Omental fat pad (tissue), 4 donors: Measurements from ENCODE around the gene SH2B2. TPM values are rescaled to one million over a fixed set of nuclear protein-coding genes. Genes with fewer than 3 reads are reported as not detected.
A peak's percentile ranks its signal among the peaks of the same experiment; 100 is the strongest.

ENCODE experiments used
- ATAC-seq: fragments of 150-250 bp; one replicate; pipeline ENCODE4 v1.9.1; 2016; ENCODE audit warnings: mild to moderate bottlenecking, moderate library complexity; ENCODE audit not compliant: low FRiP score
- DNase-seq: peaks from one replicate; pipeline ENCODE4 v3.0.0-alpha.2; 2019; ENCODE audit warnings: low spot score
- total RNA-seq, 4 donors: library from RNA; depleted of rRNA; stranded (reverse); fragments of >200 nt; gene quantifications; one replicate each; pipeline ENCODE4 v1.1.0, GENCODE V29; 2016
- TF ChIP-seq, protein P1 (sequence below), 3 donors: fragments of 450-650 bp; IDR thresholded peaks; one replicate each; pipeline ENCODE4 v1.5.1; 2016 to 2017; ENCODE audit warnings: antibody characterized with exemption in 3 of 3, mild to moderate bottlenecking in 3 of 3, moderate library complexity in 2 of 3

Gene SH2B2
- total RNA-seq, 4 donors from 2014 or later, result 2.8 to 21.3 (median 6.3) TPM

DNA sequence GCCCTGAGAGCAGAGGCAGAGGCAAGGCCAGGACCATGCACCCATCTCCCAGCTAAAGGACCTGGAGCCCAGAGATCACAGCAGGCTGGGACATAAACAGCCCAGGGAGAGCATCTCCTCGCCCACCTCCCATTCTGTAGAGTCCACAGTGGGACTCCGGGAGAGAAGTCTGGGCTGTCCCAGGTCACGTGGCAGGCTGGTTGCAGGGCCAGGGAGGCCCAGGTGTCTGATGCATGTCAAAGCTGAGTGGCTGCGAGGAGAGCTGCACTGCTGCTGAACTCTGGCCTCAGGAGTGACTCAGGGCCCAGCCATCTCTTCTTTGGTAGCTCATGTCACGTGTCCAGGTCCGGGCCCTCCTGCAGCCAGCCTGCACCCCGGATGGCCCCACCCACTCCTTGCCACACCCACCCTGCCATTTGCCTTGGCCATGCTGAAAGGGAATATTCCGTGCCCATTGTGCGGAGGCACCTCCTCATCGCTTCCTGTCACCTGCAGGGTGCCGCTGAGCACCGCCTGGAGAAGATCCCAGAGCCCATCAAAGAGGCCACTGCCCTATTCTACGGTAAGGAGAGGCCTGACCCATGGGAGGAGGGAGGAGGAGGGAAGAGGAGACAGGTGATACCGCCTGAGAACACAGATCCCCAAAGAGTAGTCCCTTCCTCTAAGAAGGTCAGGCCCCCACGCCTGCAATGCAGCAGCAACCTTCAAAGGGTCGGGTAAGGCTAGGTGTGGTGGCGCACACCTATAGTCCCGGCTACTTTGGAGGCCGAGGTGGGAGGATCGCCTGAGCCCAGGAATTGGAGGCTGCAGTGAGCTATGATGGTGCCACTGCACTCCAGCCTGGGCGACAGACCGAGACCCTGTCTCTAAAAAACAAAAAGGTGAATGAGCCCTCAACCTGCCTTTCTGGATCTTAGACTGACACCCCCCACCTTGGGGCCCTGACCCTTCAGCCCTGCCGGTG lies 12.6 kb upstream of the SH2B2 start:
- DNase-seq (no peak), ATAC-seq (no peak)
- TF ChIP-seq, protein P1, sequence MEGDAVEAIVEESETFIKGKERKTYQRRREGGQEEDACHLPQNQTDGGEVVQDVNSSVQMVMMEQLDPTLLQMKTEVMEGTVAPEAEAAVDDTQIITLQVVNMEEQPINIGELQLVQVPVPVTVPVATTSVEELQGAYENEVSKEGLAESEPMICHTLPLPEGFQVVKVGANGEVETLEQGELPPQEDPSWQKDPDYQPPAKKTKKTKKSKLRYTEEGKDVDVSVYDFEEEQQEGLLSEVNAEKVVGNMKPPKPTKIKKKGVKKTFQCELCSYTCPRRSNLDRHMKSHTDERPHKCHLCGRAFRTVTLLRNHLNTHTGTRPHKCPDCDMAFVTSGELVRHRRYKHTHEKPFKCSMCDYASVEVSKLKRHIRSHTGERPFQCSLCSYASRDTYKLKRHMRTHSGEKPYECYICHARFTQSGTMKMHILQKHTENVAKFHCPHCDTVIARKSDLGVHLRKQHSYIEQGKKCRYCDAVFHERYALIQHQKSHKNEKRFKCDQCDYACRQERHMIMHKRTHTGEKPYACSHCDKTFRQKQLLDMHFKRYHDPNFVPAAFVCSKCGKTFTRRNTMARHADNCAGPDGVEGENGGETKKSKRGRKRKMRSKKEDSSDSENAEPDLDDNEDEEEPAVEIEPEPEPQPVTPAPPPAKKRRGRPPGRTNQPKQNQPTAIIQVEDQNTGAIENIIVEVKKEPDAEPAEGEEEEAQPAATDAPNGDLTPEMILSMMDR (IDR thresholded peaks at IDR 0.05), result no peak

DNA sequence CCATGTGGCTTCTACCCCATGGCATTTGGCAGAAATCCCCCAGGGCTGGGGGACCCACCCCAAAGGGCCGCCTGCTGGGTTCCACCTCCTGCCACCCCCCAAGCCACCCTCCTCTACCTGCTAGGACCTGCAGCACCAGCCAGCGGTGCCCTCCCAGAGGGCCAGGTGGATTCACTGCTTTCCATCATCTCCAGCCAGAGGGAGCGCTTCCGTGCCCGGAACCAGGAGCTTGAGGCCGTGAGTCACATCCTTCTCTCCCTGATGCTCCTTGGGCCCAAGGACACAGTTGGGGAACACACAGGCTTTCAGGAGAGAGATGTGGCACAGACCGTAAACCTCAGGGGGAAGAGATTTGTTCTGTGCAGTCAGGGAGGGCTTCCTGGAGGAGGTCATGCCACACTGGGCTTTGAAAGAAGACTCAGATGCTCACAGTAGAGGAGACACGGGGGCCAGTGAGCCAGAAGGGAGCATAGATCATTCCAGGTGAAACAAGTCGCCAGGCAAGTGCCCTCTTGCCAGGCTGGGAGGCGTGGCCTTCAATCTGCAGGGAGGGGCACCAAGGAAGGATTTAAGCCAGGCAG lies 11.5 kb upstream of the SH2B2 start:
- no peak for ATAC-seq
- TF ChIP-seq, protein P1 (IDR thresholded peaks at IDR 0.05), result no peak

GRCh38 chr7:102277901-102278300 lies 8.8 kb upstream of the SH2B2 start:
- ATAC-seq (no peak), DNase-seq (no peak)
- TF ChIP-seq, protein P1 (IDR thresholded peaks at IDR 0.05), result no peak

More for the DNA sequence above, 11.5 kb upstream of the SH2B2 start:
- no peak for DNase-seq

- TF ChIP-seq, protein P1 (IDR thresholded peaks at IDR 0.05), result no peak
- no peak for DNase-seq
- peak; percentile 47 for ATAC-seq
These were observed 6.9 kb upstream of the SH2B2 start for GRCh38 chr7:102279537-102280400.

DNA sequence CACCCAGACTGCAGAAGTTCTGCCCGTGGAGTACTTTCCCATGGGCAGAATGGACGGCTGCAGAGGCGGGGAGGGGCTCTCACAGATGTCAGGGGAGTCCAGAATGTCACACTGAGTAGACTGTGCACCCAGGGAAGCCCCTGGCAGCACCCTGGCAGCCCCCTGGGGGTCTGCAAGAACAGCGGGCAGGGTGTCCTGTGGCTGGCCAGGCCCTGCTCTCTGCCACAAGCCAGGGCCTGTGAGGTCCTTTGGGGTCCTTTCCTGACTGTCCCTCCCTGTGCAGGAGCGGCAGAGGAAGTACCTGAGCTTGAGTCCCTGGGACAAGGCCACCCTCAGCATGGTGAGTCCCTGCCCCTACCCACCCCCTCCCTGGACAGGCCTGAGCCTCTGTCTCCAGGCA lies 6.1 kb upstream of the SH2B2 start:
- DNase-seq, result no peak
- no peak for ATAC-seq
- TF ChIP-seq, protein P1 (IDR thresholded peaks at IDR 0.05), result no peak

DNA sequence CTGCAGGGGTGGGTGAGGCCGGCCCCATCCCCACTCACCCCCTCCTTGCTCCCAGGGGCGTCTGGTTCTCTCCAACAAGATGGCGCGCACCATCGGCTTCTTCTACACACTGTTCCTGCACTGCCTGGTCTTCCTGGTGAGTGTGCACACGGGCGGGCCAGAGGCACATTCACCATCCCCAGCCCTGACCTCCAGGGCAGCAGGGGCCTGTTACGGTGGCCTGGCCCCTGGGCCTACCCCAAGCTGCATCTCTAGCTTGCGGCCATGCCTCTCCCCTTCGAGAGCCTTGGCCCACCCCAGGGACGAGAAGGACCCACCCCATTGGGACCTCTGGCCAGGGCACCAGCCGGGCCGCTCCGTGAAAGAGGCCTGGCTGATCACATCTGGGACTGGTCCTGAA lies 4.9 kb upstream of the SH2B2 start:
- TF ChIP-seq, protein P1 (IDR thresholded peaks at IDR 0.05), result no peak
- ATAC-seq (no peak), DNase-seq (no peak)
